NOMO-1 treated with DMSO at 0.1 percent for 48 hours (cell line): ENCODE measurements around the gene KLF2.
"Not testable (repeated sequence)": the region's sequence is repeated elsewhere in the genome, so short reads cannot be mapped to it uniquely, and the experiment has no call there.

ENCODE experiments used
- DNase-seq: peaks from one replicate; lab custom pipeline; 2025; ENCODE audit not compliant: unreplicated experiment; lab: John Stamatoyannopoulos, UW

KLF2 gene

GRCh38 chr19:16324384-16325160 is at the start of gene KLF2:
Gene KLF2 (plus strand): TSS chr19:16324826. CDS start chr19:16324924, 98 bp downstream.
- DNase-seq: peak; percentile 82

GRCh38 chr19:16280306-16280705 is 44.3 kb upstream of the KLF2 start:
- no peak for DNase-seq

GRCh38 chr19:16281743-16282142 is 42.9 kb upstream of the KLF2 start:
- DNase-seq: no peak

- DNase-seq: peak; percentile 77
These were observed 41.2 kb upstream of the KLF2 start for GRCh38 chr19:16283210-16284061.

GRCh38 chr19:16284505-16284904 is 40.1 kb upstream of the KLF2 start:
- no peak for DNase-seq

GRCh38 chr19:16285079-16285478 is 39.5 kb upstream of the KLF2 start:
- DNase-seq: not testable (repeated sequence)

GRCh38 chr19:16285769-16286498 is 38.7 kb upstream of the KLF2 start:
- peak; percentile 17 for DNase-seq

GRCh38 chr19:16288544-16288943 is 36.1 kb upstream of the KLF2 start:
- DNase-seq: no peak

GRCh38 chr19:16289594-16289993 is 35.0 kb upstream of the KLF2 start:
- no peak for DNase-seq

- DNase-seq: no peak
These were observed 33.9 kb upstream of the KLF2 start for GRCh38 chr19:16290692-16291091.

- DNase-seq: peak; percentile 54
These were observed 31.2 kb upstream of the KLF2 start for GRCh38 chr19:16293118-16294091.

GRCh38 chr19:16295057-16295456 is 29.6 kb upstream of the KLF2 start:
- DNase-seq: no peak

- DNase-seq: no peak
These were observed 27.9 kb upstream of the KLF2 start for GRCh38 chr19:16296713-16297112.

GRCh38 chr19:16297575-16298178 is 26.9 kb upstream of the KLF2 start:
- no peak for DNase-seq

- DNase-seq: no peak
These were observed 26.3 kb upstream of the KLF2 start for GRCh38 chr19:16298334-16298733.

GRCh38 chr19:16301999-16302694 is 22.5 kb upstream of the KLF2 start:
- DNase-seq: no peak

- DNase-seq: no peak
These were observed 20.9 kb upstream of the KLF2 start for GRCh38 chr19:16303755-16304154.

- not testable (repeated sequence) for DNase-seq
These were observed 20.1 kb upstream of the KLF2 start for GRCh38 chr19:16304511-16304910.

- DNase-seq: not testable (repeated sequence)
These were observed 19.6 kb upstream of the KLF2 start for GRCh38 chr19:16305060-16305459.
